ENCODE measurements around the gene AGK.

GRCh38 chr7:141585592-141586510 is 34.6 kb downstream of the AGK start:
- TF ChIP-seq POLR2A (IDR thresholded peaks at IDR 0.05) (no peak), EP300 (IDR thresholded peaks at IDR 0.05) (no peak), POLR2AphosphoS5 (IDR thresholded peaks at IDR 0.05) (no peak)
- TF ChIP-seq, protein P1, sequence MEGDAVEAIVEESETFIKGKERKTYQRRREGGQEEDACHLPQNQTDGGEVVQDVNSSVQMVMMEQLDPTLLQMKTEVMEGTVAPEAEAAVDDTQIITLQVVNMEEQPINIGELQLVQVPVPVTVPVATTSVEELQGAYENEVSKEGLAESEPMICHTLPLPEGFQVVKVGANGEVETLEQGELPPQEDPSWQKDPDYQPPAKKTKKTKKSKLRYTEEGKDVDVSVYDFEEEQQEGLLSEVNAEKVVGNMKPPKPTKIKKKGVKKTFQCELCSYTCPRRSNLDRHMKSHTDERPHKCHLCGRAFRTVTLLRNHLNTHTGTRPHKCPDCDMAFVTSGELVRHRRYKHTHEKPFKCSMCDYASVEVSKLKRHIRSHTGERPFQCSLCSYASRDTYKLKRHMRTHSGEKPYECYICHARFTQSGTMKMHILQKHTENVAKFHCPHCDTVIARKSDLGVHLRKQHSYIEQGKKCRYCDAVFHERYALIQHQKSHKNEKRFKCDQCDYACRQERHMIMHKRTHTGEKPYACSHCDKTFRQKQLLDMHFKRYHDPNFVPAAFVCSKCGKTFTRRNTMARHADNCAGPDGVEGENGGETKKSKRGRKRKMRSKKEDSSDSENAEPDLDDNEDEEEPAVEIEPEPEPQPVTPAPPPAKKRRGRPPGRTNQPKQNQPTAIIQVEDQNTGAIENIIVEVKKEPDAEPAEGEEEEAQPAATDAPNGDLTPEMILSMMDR (IDR thresholded peaks at IDR 0.05), result no peak
